H9 (cell line): ENCODE data around the gene INO80. TPM values are rescaled to one million over a fixed set of nuclear protein-coding genes. Genes with fewer than 3 reads are reported as not detected.

Experiments used
- DNase-seq: peaks from one replicate; pipeline ENCODE4 v3.0.0-alpha.2; 2017
- H2AFZ ChIP-seq: one replicate; pipeline ENCODE4 v1.6.1; 2013; ENCODE audit warnings: mild to moderate bottlenecking, low read length, control low read depth, moderate library complexity
- H2AK5ac ChIP-seq: 2 replicates; pipeline ENCODE4 v1.6.1; 2013; ENCODE audit warnings: low read length, control low read depth, mixed read lengths; ENCODE audit not compliant: insufficient read length
- H2BK120ac ChIP-seq: one replicate; pipeline ENCODE4 v1.6.1; 2013; ENCODE audit warnings: low read depth, mild to moderate bottlenecking, low read length, control low read depth, inconsistent platforms; ENCODE audit not compliant: poor library complexity, severe bottlenecking
- H2BK12ac ChIP-seq: 2 replicates; pipeline ENCODE4 v1.6.1; 2013; ENCODE audit warnings: low read length, control low read depth, mixed read lengths, low read depth; ENCODE audit not compliant: insufficient read length
- H2BK15ac ChIP-seq: 2 replicates; pipeline ENCODE4 v1.6.1; 2013; ENCODE audit warnings: low read depth, low read length, control low read depth
- H2BK20ac ChIP-seq: one replicate; pipeline ENCODE4 v1.6.1; 2013; ENCODE audit warnings: low read depth, mild to moderate bottlenecking, low read length, control low read depth, inconsistent platforms; ENCODE audit not compliant: poor library complexity, severe bottlenecking
- H2BK5ac ChIP-seq: 2 replicates; pipeline ENCODE4 v1.6.1; 2013; ENCODE audit warnings: low read length, control low read depth, mixed read lengths; ENCODE audit not compliant: insufficient read length
- H3K14ac ChIP-seq: 2 replicates; pipeline ENCODE4 v1.6.1; 2013; ENCODE audit warnings: low read length, control low read depth; ENCODE audit not compliant: insufficient read depth
- H3K18ac ChIP-seq: 2 replicates; pipeline ENCODE4 v1.6.1; 2013; ENCODE audit warnings: low read depth, mild to moderate bottlenecking, mixed read lengths, low read length, control low read depth; ENCODE audit not compliant: insufficient read length
- H3K23ac ChIP-seq: 2 replicates; pipeline ENCODE4 v1.6.1; 2013; ENCODE audit warnings: low read length, control low read depth, mixed read lengths, low read depth; ENCODE audit not compliant: insufficient read length
- H3K23me2 ChIP-seq: 2 replicates; pipeline ENCODE4 v1.6.1; 2013; ENCODE audit warnings: low read depth, mild to moderate bottlenecking, mixed read lengths, low read length, control low read depth; ENCODE audit not compliant: insufficient read length, poor library complexity, severe bottlenecking
- H3K27ac ChIP-seq: 2 replicates; pipeline ENCODE4 v1.5.1; 2013; ENCODE audit warnings: low read length, control low read depth, mixed read lengths, low read depth; ENCODE audit not compliant: insufficient read length
- H3K27me3 ChIP-seq: 2 replicates; pipeline ENCODE4 v1.6.1; 2013; ENCODE audit warnings: low read length, control low read depth, inconsistent platforms; ENCODE audit not compliant: insufficient read depth
- H3K4ac ChIP-seq: 2 replicates; pipeline ENCODE4 v1.6.1; 2013; ENCODE audit warnings: low read depth, mild to moderate bottlenecking, control low read depth, inconsistent platforms, low read length, moderate library complexity
- H3K4me1 ChIP-seq: 2 replicates; pipeline ENCODE4 v1.6.1; 2013; ENCODE audit warnings: low read length, control low read depth, inconsistent platforms; ENCODE audit not compliant: insufficient read depth
- H3K4me2 ChIP-seq: 2 replicates; pipeline ENCODE4 v1.6.1; 2013; ENCODE audit warnings: low read length, control low read depth, mixed read lengths; ENCODE audit not compliant: insufficient read length, insufficient read depth
- H3K56ac ChIP-seq: 2 replicates; pipeline ENCODE4 v1.6.1; 2013; ENCODE audit warnings: low read depth, mild to moderate bottlenecking, mixed read lengths, low read length, control low read depth; ENCODE audit not compliant: insufficient read length
- H3K79me1 ChIP-seq: 2 replicates; pipeline ENCODE4 v1.6.1; 2013; ENCODE audit warnings: low read depth, mild to moderate bottlenecking, moderate library complexity, low read length, control low read depth, inconsistent platforms; ENCODE audit not compliant: insufficient read depth, poor library complexity, severe bottlenecking
- H3K79me2 ChIP-seq: 2 replicates; pipeline ENCODE4 v1.6.1; 2013; ENCODE audit warnings: low read length, control low read depth, inconsistent platforms; ENCODE audit not compliant: insufficient read depth
- H3K9ac ChIP-seq: 2 replicates; pipeline ENCODE4 v1.6.1; 2013; ENCODE audit warnings: low read length, control low read depth, mixed read lengths; ENCODE audit not compliant: insufficient read length; ENCODE audit errors: extremely low read depth
- H3K9me3 ChIP-seq: one replicate; pipeline ENCODE4 v1.6.1; 2013; ENCODE audit warnings: low read depth, low read length, inconsistent platforms; ENCODE audit not compliant: control insufficient read depth
- H3T11ph ChIP-seq: one replicate; pipeline ENCODE4 v1.6.1; 2013; ENCODE audit warnings: mild to moderate bottlenecking, low read length, control low read depth, inconsistent platforms
- H4K20me1 ChIP-seq: one replicate; pipeline ENCODE4 v1.6.1; 2013; ENCODE audit not compliant: control insufficient read depth, insufficient read length, insufficient read depth
- H4K5ac ChIP-seq: 2 replicates; pipeline ENCODE4 v1.6.1; 2013; ENCODE audit warnings: low read depth, mild to moderate bottlenecking, mixed read lengths, low read length, control low read depth; ENCODE audit not compliant: insufficient read length
- H4K8ac ChIP-seq: replicated peaks from 2 replicates; pipeline ENCODE4 v1.6.1; 2013; ENCODE audit warnings: low read length, control low read depth, mixed read lengths, low read depth; ENCODE audit not compliant: insufficient read length
- H4K91ac ChIP-seq: 2 replicates; pipeline ENCODE4 v1.6.1; 2013; ENCODE audit warnings: low read depth, mild to moderate bottlenecking, moderate library complexity, mixed read lengths, low read length, control low read depth; ENCODE audit not compliant: insufficient read length
- H3K27ac Mint-ChIP-seq, 3 experiments: 2 replicates in 2 of 3; 3 replicates in 1 of 3; pipeline ENCODE4 v1.8.0; 2020 to 2021; ENCODE audit warnings: mixed read lengths in 3 of 3, mild to moderate bottlenecking in 1 of 3, moderate library complexity in 1 of 3
- H3K27me3 Mint-ChIP-seq: 2 replicates; pipeline ENCODE4 v1.8.0; 2021; ENCODE audit warnings: low read depth, mild to moderate bottlenecking, moderate library complexity, mixed read lengths
- H3K36me3 Mint-ChIP-seq, 3 experiments: 2 replicates in 2 of 3; 3 replicates in 1 of 3; pipeline ENCODE4 v1.8.0; 2020 to 2021; ENCODE audit warnings: low read depth in 3 of 3, mixed read lengths in 3 of 3; ENCODE audit not compliant: insufficient read depth in 1 of 3
- H3K4me1 Mint-ChIP-seq, 2 experiments: 2 replicates each; pipeline ENCODE4 v1.8.0; 2020; ENCODE audit warnings: mixed read lengths in 2 of 2
- H3K4me3 Mint-ChIP-seq, 2 experiments: 2 replicates in 1 of 2; 3 replicates in 1 of 2; pipeline ENCODE4 v1.8.0; 2020 to 2021; ENCODE audit warnings: mild to moderate bottlenecking in 2 of 2, mixed read lengths in 2 of 2, moderate library complexity in 1 of 2
- H3K9me3 Mint-ChIP-seq, 2 experiments: 2 replicates in 1 of 2; 3 replicates in 1 of 2; pipeline ENCODE4 v1.8.0; 2020; ENCODE audit warnings: mild to moderate bottlenecking in 2 of 2, mixed read lengths in 2 of 2, moderate library complexity in 1 of 2
- WGBS: extraction: QIAGEN DNeasy Blood & Tissue Kit; methylation state at CpG from one replicate; pipeline ENCODE4 v1.1.7; 2013; ENCODE audit warnings: missing lambda C conversion rate, low lambda C conversion rate, mixed read lengths; ENCODE audit not compliant: insufficient read length; ENCODE audit errors: extremely low coverage; 5-methylcytosine and 5-hydroxymethylcytosine counted together
- total RNA-seq: library from RNA; stranded (reverse); gene quantifications from 2 replicates; pipeline ENCODE4 v1.2.1, GENCODE V29; 2021
- TF ChIP-seq, protein P1 (sequence below): fragments of 200-600 bp; sonication (generic); conservative IDR thresholded peaks from 3 replicates; pipeline ENCODE4 v1.8.0; 2021; ENCODE audit warnings: antibody characterized with exemption, mild to moderate bottlenecking

Gene INO80
- total RNA-seq, 1 experiment from 2014 or later: 29.2 TPM

DNA sequence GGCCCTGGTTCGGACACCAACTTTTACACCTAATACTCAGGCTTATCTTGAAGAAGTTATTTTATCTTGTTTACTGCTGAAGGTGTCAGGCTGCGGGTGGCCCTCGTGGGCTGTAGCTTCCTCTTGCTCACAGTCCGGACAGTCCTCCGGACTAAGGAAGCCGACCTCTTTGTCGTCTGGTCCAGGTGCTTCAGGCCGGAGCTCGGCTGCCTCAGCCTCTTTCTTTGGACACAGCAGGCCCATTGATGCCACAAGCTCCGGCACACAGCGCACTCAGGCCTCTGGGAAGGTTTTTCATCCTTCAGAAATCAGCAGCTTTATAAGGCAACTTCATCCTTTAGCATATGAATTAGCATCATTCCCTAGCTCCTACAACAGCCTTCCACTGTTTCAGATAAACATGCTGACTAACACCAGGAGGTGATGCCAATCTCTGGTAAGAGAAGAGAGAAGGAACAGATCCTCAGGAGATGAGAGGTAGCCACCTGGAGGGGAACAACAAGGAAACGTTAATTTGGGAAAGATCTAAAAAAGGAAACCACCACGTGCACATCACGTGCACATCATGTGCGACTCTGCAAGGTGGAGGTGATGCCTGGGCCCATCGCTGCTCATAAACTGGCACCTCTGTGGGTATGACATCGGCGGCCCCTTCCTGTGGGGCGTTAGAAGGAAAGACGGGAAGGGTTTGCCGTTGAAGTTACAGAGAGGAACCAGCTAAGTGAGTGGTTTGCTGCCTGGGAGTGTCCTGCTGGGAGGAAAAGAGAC is 167.2 kb downstream of the INO80 start:
- H3K9me3 Mint-ChIP-seq: no peaks in the 10 kb centered on the region

More for the DNA sequence above, 167.2 kb downstream of the INO80 start:
- Mint-ChIP-seq H3K4me1 (peaks cover 28 to 35% of the 10 kb centered on the region in 2 experiments), H3K36me3 (peaks cover 2% of the 10 kb centered on the region in 3 experiments; a peak in 6 of 7 replicates), H3K27me3 (peaks cover 30% of the 10 kb centered on the region), H3K27ac (peak overlapping the region in 1 of 3 experiments; percentile 42; a peak in 1 of 7 replicates), H3K4me3 (no peak overlapping the region)
- H3K18ac ChIP-seq: no peak overlapping the region
- no peaks in the 10 kb centered on the region for H3K79me1 ChIP-seq
- H2BK5ac ChIP-seq: no peak overlapping the region
- no peak overlapping the region for H2BK20ac ChIP-seq
- H3K4ac ChIP-seq: no peak overlapping the region
- no peak overlapping the region for H2AFZ ChIP-seq
- peaks cover 15% of the 10 kb centered on the region for H3K23me2 ChIP-seq
- H2BK12ac ChIP-seq: no peak overlapping the region
- H3K27me3 ChIP-seq: no peaks in the 10 kb centered on the region
- H3K79me2 ChIP-seq: no peaks in the 10 kb centered on the region; the same call in 1 of the 2 replicates
- H3T11ph ChIP-seq: no peak overlapping the region
- H3K27ac ChIP-seq: no peak overlapping the region
- H4K5ac ChIP-seq: no peak overlapping the region
- no peak overlapping the region for H3K14ac ChIP-seq
- no peak overlapping the region for H3K4me2 ChIP-seq
- no peak overlapping the region for H3K23ac ChIP-seq
- no peak overlapping the region for H3K56ac ChIP-seq
- no peaks in the 10 kb centered on the region for H3K9me3 ChIP-seq
- no peak overlapping the region for H3K9ac ChIP-seq
- H4K20me1 ChIP-seq: no peaks in the 10 kb centered on the region
- TF ChIP-seq, protein P1, sequence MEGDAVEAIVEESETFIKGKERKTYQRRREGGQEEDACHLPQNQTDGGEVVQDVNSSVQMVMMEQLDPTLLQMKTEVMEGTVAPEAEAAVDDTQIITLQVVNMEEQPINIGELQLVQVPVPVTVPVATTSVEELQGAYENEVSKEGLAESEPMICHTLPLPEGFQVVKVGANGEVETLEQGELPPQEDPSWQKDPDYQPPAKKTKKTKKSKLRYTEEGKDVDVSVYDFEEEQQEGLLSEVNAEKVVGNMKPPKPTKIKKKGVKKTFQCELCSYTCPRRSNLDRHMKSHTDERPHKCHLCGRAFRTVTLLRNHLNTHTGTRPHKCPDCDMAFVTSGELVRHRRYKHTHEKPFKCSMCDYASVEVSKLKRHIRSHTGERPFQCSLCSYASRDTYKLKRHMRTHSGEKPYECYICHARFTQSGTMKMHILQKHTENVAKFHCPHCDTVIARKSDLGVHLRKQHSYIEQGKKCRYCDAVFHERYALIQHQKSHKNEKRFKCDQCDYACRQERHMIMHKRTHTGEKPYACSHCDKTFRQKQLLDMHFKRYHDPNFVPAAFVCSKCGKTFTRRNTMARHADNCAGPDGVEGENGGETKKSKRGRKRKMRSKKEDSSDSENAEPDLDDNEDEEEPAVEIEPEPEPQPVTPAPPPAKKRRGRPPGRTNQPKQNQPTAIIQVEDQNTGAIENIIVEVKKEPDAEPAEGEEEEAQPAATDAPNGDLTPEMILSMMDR: no peak
- no peak overlapping the region for H2AK5ac ChIP-seq
- no peak for DNase-seq
- H3K4me1 ChIP-seq: peaks cover 5% of the 10 kb centered on the region; the same call in 1 of the 2 replicates
- H4K8ac ChIP-seq: no peak overlapping the region
- WGBS: no CpG with 5 or more reads among the region's 21 CpGs
- H2BK15ac ChIP-seq: no peak overlapping the region
- no peak overlapping the region for H4K91ac ChIP-seq
- no peak overlapping the region for H2BK120ac ChIP-seq
